Lower lobe of right lung (tissue), 2 donors: ENCODE measurements around the gene MRE11. TPM values are rescaled to one million over a fixed set of nuclear protein-coding genes. Genes with fewer than 3 reads are reported as not detected.
A peak's percentile ranks its signal among the peaks of the same experiment; 100 is the strongest.
"Not testable (repeated sequence)": the region's sequence is repeated elsewhere in the genome, so short reads cannot be mapped to it uniquely, and the experiment has no call there.

Experiments
- ATAC-seq, 2 donors: fragments of 200-7000 bp; cut with Tn5 transposase; one replicate each; pipeline ENCODE4 v1.9.1; 2020 to 2022; ENCODE audit warnings: mild to moderate bottlenecking in 2 of 2, moderate library complexity in 2 of 2
- DNase-seq: peaks from one replicate; pipeline ENCODE4 v3.0.0-alpha.2; 2020
- H3K27ac ChIP-seq: fragments of 200-600 bp; one replicate; pipeline ENCODE4 v1.8.0; 2022
- H3K27me3 ChIP-seq: fragments of 200-600 bp; one replicate; pipeline ENCODE4 v1.8.0; 2022; ENCODE audit warnings: low read depth
- H3K36me3 ChIP-seq: fragments of 200-600 bp; one replicate; pipeline ENCODE4 v1.8.0; 2022; ENCODE audit warnings: mild to moderate bottlenecking
- H3K4me1 ChIP-seq: fragments of 200-600 bp; one replicate; pipeline ENCODE4 v1.8.0; 2022
- H3K4me3 ChIP-seq: fragments of 200-600 bp; one replicate; pipeline ENCODE4 v1.8.0; 2022; ENCODE audit warnings: mild to moderate bottlenecking
- H3K9me3 ChIP-seq: fragments of 200-600 bp; one replicate; pipeline ENCODE4 v1.8.0; 2022
- intact Hi-C: fragments of 100-400 bp; cut with DNase I; formaldehyde crosslinking; loops from one replicate; pipeline ENCODE4 v1.11.0; 2022
- total RNA-seq: library from RNA; stranded (reverse); fragmentation: NEBNext Ultra II Directional; extraction: Animal tissue kit (Norgen Biotek cat#: 25700); gene quantifications from one replicate; pipeline ENCODE4 v1.2.1, GENCODE V29; 2021
- TF ChIP-seq, protein P1 (sequence below): fragments of 200-600 bp; IDR thresholded peaks from one replicate; pipeline ENCODE4 v1.8.0; 2022; ENCODE audit warnings: antibody characterized with exemption, mild to moderate bottlenecking
- donor health status: DM: no; HTN: yes; CAD: no; lungs with severe emphysema.

MRE11 gene
- total RNA-seq, 1 donor from 2014 or later, result 17.6 TPM

DNA sequence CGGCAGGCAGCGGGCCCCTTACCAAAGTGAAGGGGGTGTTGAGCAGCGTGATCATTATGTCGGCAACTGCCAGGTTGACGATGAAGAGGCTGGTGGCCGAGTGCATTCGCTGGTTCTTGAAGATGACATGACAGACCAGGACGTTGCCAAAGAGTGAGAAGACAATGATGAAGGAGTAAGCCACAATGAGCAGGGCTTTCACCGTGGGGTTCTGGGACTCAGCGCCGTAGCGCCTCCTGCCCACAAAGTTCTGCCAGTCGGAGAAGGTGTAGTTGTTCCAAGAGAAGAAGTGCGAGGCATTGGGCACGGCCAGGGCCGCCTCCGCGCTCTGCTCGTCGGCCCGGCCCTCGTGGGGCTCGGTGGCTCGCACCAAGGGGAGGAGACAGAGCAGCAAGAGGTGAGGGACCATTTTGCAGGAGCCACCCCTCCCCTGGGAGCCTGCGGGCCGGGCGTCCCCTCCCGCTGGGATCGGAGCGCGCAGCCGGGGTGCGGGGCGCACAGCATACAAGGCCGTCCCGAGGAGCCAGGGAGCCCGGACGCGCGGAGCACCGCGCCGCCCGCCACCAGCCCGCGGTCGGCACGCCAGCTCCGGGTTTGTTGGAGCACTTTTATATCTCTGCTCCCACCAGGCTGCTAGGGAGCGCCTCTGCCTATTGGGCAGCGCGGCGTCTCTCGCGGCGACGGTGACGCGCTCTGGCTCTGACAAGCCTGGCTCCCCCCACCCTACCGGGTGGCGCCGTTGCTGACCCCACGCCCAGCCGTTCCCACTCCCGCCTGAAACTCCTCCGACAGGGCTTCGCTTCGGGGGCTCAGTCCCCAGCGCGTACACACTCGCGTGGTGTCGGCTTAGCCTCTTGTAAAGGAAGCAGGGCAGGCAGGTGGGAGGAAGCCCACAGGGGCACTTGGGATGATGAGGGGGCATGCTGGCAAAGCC lies 92.5 kb downstream of the MRE11 start, which contains the start of gene GPR83:
TSS of gene GPR83 (minus strand) at position 581 of the 934 bp plus-strand sequence. CDS start at position 409, 172 bp downstream.
- peak within 1 kb of the TSS; percentile 11 for H3K4me3 ChIP-seq
- ATAC-seq, result peak; percentile 36 to 42
- TF ChIP-seq, protein P1, sequence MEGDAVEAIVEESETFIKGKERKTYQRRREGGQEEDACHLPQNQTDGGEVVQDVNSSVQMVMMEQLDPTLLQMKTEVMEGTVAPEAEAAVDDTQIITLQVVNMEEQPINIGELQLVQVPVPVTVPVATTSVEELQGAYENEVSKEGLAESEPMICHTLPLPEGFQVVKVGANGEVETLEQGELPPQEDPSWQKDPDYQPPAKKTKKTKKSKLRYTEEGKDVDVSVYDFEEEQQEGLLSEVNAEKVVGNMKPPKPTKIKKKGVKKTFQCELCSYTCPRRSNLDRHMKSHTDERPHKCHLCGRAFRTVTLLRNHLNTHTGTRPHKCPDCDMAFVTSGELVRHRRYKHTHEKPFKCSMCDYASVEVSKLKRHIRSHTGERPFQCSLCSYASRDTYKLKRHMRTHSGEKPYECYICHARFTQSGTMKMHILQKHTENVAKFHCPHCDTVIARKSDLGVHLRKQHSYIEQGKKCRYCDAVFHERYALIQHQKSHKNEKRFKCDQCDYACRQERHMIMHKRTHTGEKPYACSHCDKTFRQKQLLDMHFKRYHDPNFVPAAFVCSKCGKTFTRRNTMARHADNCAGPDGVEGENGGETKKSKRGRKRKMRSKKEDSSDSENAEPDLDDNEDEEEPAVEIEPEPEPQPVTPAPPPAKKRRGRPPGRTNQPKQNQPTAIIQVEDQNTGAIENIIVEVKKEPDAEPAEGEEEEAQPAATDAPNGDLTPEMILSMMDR, result no peak

DNA sequence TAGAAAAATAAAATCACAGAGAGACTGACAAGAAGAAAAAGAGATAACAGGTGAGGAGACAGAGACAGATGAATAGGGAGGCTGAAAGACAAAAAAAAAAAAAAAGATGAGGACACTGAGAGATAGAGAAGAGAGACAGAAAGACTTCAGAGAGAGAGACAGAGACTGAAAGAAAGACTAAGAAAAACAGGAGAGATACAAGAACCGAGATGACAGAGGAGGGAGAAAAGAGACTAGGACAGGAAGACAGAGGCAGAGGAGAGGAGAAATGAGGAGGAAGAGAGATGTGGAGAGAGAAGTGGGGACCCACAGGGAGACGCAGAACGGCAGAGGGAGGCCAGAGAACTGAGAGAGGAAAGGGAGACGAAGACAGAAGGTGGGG lies 93.2 kb downstream of the MRE11 start:
- Histone ChIP-seq H3K4me1 (peaks cover 10% of the 10 kb centered on the region), H3K4me3 (no peak overlapping the region), H3K9me3 (no peaks in the 10 kb centered on the region), H3K27me3 (peaks cover 44% of the 10 kb centered on the region), H3K27ac (no peak overlapping the region), H3K36me3 (no peaks in the 10 kb centered on the region)
- TF ChIP-seq, protein P1, result no peak
- ATAC-seq, result no peak
- no peak for DNase-seq
- intact Hi-C loops, result no loop called here

More for the DNA sequence above, 92.5 kb downstream of the MRE11 start, which contains the start of gene GPR83:
- Histone ChIP-seq H3K36me3 (no peaks in the 10 kb centered on the region), H3K9me3 (no peaks in the 10 kb centered on the region), H3K4me1 (peaks cover 10% of the 10 kb centered on the region), H3K27me3 (peaks cover 44% of the 10 kb centered on the region), H3K27ac (no peak within 1 kb of the TSS)
- intact Hi-C loops, result no loop called here
- no peak for DNase-seq

DNA sequence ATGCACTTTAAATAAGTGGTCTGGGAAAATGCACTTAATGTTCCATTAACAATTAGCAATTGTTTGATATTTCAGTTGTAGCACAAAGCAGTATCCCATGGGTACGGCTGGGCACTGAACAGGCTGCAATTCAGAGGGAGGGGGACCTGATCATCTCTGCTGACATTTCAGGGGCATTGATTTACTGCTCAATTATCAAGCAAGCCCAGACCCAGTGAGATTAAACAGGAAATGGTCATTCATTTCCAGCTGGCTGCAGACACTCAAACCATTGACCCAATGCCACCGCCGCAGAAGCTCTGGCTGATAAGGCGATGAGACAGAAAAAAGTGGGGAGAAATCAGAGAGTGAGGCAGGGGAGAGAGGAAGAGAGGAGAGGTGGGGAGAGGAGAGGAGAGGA lies 93.6 kb downstream of the MRE11 start:
- H3K27me3 ChIP-seq, result peaks cover 44% of the 10 kb centered on the region
- no peak for DNase-seq
- TF ChIP-seq, protein P1, result no peak
- intact Hi-C loops, result no loop called here
- H3K36me3 ChIP-seq, result no peaks in the 10 kb centered on the region
- H3K9me3 ChIP-seq, result no peaks in the 10 kb centered on the region
- H3K4me1 ChIP-seq, result peaks cover 10% of the 10 kb centered on the region
- no peak overlapping the region for H3K27ac ChIP-seq
- H3K4me3 ChIP-seq, result no peak overlapping the region
- ATAC-seq, result no peak

- H3K27ac ChIP-seq, result no peak overlapping the region
- TF ChIP-seq, protein P1, result no peak
- H3K36me3 ChIP-seq, result no peaks in the 10 kb centered on the region
- ATAC-seq, result no peak
- H3K9me3 ChIP-seq, result no peaks in the 10 kb centered on the region
- no peak for DNase-seq
- H3K27me3 ChIP-seq, result peaks cover 44% of the 10 kb centered on the region
- intact Hi-C loops, result no loop called here
- no peak overlapping the region for H3K4me3 ChIP-seq
- peaks cover 10% of the 10 kb centered on the region for H3K4me1 ChIP-seq
These were observed 95.5 kb downstream of the MRE11 start for GRCh38 chr11:94398101-94398500.

DNA sequence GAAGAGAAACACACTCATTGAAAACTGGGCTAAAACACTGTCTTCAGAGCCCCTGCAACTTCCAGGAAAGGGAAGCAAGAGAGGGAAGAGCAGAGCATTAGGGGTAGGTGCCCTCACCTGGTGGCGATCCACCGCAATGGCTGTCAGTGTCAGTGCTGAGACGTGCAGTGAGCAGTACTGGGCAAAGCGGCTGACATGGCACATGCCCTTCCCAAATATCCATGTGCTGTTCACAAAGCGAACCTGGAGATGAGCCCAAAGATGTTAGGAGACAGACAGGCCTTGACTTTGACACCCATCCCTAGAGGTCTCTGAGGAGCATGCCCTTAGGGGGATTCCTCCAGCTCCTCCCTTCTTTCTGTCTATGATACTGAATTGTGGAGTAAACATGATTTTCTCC lies 97.4 kb downstream of the MRE11 start:
- Histone ChIP-seq H3K4me1 (peaks cover 7% of the 10 kb centered on the region), H3K27ac (no peak overlapping the region), H3K4me3 (no peak overlapping the region), H3K9me3 (no peaks in the 10 kb centered on the region), H3K36me3 (no peaks in the 10 kb centered on the region), H3K27me3 (peaks cover 30% of the 10 kb centered on the region)
- no peak for DNase-seq
- intact Hi-C loops, result no loop called here
- ATAC-seq, result no peak
- TF ChIP-seq, protein P1, result no peak

GRCh38 chr11:94391937-94392336 lies 101.7 kb downstream of the MRE11 start:
- H3K9me3 ChIP-seq, ATAC-seq: not testable (repeated sequence)

More at GRCh38 chr11:94391937-94392336, 101.7 kb downstream of the MRE11 start:
- intact Hi-C loops, H3K27ac ChIP-seq, H3K4me1 ChIP-seq, H3K36me3 ChIP-seq, H3K4me3 ChIP-seq, DNase-seq, H3K27me3 ChIP-seq: not testable (repeated sequence)
